KOPT-K1 (cell line): ENCODE measurements around the gene ZNF587.
"Not testable (repeated sequence)": the region's sequence is repeated elsewhere in the genome, so short reads cannot be mapped to it uniquely, and the experiment has no call there.

Source experiments
- H3K27ac ChIP-seq: fragments of 200-600 bp; sonication (generic); 2 replicates; pipeline ENCODE4 v1.5.1; 2016; ENCODE audit warnings: antibody characterized with exemption, mild to moderate bottlenecking, low read depth, low read length; ENCODE audit not compliant: poor library complexity, severe bottlenecking
- H3K36me3 ChIP-seq: fragments of 200-600 bp; sonication (generic); 2 replicates; pipeline ENCODE4 v1.5.1; 2017; ENCODE audit warnings: antibody characterized with exemption, mild to moderate bottlenecking, low read length, moderate library complexity; ENCODE audit not compliant: insufficient read depth
- H3K9me3 ChIP-seq: fragments of 200-600 bp; sonication (generic); 2 replicates; pipeline ENCODE4 v1.5.1; 2017; ENCODE audit warnings: antibody characterized with exemption, low read length, mild to moderate bottlenecking; ENCODE audit not compliant: insufficient read depth, poor library complexity, severe bottlenecking

Gene ZNF587

DNA sequence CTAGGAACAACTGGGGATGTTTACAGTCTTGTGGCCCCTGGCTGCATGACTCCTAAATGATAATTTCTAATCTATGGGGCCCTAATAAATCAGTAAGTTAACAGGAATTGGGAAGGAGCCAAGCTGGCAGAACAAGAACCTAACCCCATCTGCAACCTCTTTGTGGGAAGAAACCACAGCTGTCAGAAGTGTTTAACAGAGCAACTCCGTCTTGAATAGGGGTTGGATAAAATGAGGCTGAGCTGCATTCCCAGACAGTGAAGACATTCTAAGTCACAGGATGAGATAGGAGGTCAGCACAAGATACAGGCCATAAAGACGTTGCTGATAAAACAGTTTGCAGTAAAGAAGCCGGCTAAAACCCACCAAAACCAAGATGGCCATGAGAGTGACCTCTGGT is 41.0 kb downstream of the ZNF587 start:
- Histone ChIP-seq H3K36me3 (peaks cover 19% of the 10 kb centered on the region), H3K9me3 (peaks cover 14% of the 10 kb centered on the region)
- H3K27ac ChIP-seq, result not testable (repeated sequence)

DNA sequence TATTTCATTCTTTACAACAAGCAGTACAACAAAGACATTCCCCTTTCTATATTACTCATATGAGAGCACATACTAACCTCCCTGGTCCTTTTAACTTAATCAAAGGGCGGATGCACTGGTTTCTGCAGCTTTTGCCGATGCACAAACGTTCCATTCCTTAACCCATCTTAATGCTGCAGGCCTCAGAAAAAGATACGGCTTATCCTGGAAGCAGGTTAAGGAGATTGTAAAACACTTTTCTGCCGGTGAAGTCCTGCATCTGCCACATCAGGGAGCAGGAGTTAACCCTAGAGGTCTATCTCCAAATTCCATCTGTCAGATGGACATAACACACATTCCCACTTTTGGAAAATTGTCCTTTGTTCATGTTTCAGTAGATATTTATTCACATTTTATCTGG is 50.7 kb downstream of the ZNF587 start:
- Histone ChIP-seq H3K27ac (no peak overlapping the region), H3K9me3 (no peaks in the 10 kb centered on the region), H3K36me3 (peaks cover 9% of the 10 kb centered on the region)

DNA sequence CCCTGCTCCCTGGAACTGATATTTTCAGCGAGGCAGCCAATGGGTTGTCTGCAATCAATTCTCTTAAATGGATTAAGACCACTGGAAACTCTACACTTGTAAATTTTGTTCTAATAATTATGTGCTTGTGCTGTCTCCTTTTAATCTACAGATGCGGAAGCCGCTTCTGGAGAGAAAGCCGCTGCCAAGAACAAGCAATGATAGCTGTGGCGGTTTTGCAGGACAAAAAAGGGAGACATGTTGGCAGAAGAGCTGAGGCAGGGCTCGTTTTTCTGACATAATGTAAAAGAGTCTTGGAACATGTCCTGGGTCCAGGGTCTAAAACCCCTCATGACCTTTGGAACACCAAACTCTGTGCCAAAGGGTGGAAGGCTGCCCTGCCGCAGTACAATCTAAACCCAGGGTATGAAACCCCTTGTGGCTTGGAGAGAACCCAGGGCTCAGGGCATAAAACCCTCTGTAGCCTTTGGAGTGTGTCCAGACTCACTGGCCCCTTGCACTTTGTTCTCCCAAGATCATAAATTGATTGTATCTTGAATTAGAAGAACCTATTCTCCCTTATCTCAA is 54.0 kb downstream of the ZNF587 start:
- H3K9me3 ChIP-seq, result no peaks in the 10 kb centered on the region
- no peak overlapping the region for H3K27ac ChIP-seq
- H3K36me3 ChIP-seq, result peaks cover 37% of the 10 kb centered on the region

DNA sequence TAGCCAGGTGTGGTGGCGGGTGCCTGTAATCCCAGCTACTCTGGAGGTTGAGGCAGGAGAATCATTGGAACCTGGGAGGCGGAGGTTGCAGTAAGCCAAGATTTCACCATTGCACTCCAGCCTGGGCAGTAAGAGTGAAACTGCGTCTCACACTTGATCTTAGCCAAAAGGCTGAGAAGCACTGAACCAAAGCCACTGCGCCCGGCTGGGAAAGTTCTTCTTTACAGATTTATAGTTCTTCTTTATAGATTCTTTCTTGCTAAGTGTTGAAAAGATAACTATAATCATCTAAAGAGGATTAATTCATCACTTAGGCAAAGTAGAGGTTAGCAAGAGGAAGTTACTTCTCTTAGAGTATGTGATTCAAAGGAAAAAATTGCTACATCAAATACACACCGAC is 55.6 kb downstream of the ZNF587 start:
- no peak overlapping the region for H3K27ac ChIP-seq
- no peaks in the 10 kb centered on the region for H3K9me3 ChIP-seq
- H3K36me3 ChIP-seq, result peaks cover 44% of the 10 kb centered on the region

DNA sequence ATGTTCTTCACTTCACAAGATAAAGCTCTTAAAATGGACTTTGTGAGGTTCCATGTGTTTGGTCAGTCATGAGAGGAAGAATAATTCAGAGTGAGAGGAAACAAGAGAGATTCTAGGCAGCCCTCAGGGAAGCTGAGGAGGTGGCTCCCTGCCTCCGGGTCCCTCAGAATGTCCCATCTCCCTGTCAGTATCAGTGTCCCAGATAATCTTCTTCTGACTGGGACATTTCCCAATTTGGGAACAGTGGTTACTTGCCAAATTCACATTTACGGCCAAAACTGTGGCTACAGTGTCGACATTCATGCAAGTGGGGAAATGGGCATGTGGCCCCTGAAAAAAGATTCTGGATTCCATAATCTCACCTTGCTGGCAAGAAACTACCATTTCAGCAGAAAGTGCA is 57.7 kb downstream of the ZNF587 start:
- H3K27ac ChIP-seq, result no peak overlapping the region
- H3K36me3 ChIP-seq, result peaks cover 60% of the 10 kb centered on the region
- H3K9me3 ChIP-seq, result no peaks in the 10 kb centered on the region

DNA sequence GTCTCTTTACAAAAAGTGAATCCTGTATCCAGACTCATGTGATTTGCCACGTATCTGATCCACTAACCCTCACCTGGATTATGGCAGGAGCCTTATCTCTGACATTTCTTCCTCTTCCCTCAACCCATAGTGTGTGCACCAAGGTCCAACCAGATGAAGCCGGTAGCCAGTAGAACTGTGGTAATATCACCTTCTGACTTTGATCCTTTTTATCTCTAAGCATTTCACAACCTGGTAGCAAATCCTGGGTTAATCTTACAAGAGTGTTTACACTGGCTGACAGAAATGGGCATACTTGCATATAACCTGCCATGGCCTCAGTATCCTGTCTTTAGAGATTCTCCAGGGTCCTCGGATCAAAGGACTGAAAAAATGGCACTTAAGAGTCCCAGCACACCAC is 64.9 kb downstream of the ZNF587 start:
- H3K27ac ChIP-seq, result no peak overlapping the region
- H3K9me3 ChIP-seq, result no peaks in the 10 kb centered on the region

More for the DNA sequence above, 64.9 kb downstream of the ZNF587 start:
- peaks cover 45% of the 10 kb centered on the region for H3K36me3 ChIP-seq
